Vagina (tissue), 2 donors: ENCODE results near the gene RGL3.

ENCODE experiments used
- CTCF ChIP-seq, 3 experiments: fragments of 450-650 bp in 2 of 3; fragments of 200-600 bp in 1 of 3; sonication (generic) in 1 of 3; IDR thresholded peaks; one replicate each; pipeline ENCODE4 v1.5.1; 2017 to 2019; ENCODE audit warnings: antibody characterized with exemption in 3 of 3, mild to moderate bottlenecking in 2 of 3, moderate library complexity in 2 of 3
- POLR2A ChIP-seq, 2 donors: fragments of 450-650 bp; IDR thresholded peaks; one replicate each; pipeline ENCODE4 v1.6.1; 2017; ENCODE audit warnings: antibody characterized with exemption in 2 of 2, mild to moderate bottlenecking in 2 of 2, moderate library complexity in 2 of 2
- POLR2AphosphoS5 ChIP-seq, 2 donors: sonication (generic); formaldehyde crosslinking; IDR thresholded peaks; one replicate each; pipeline ENCODE4 v1.9.0; 2017; ENCODE audit warnings: antibody characterized with exemption in 2 of 2, mild to moderate bottlenecking in 2 of 2, low read depth in 1 of 2; ENCODE audit not compliant: insufficient read depth in 1 of 2

GRCh38 chr19:11377237-11377636 lies 41.9 kb downstream of the RGL3 start:
- TF ChIP-seq POLR2A (IDR thresholded peaks at IDR 0.05), result no peak
- no peak for TF ChIP-seq CTCF (IDR thresholded peaks at IDR 0.05)
- peak in 1 of 2 donors; percentile 22 for TF ChIP-seq POLR2AphosphoS5 (IDR thresholded peaks at IDR 0.05; ENCODE audit: insufficient read depth in 1 of 2, low read depth in 1 of 2)
